WTC11 (cell line): ENCODE measurements around the gene CLEC4M.

Source experiments
- NR2C2 ChIP-seq: sonication (generic); formaldehyde crosslinking; IDR thresholded peaks from 2 replicates; pipeline ENCODE4 v1.8.0; 2022; ENCODE audit warnings: mild to moderate bottlenecking, missing genetic modification reagents
- RELA ChIP-seq: sonication (generic); formaldehyde crosslinking; IDR thresholded peaks from 2 replicates; pipeline ENCODE4 v1.8.1; 2022; ENCODE audit warnings: missing genetic modification reagents, mild to moderate bottlenecking, borderline replicate concordance
- TF ChIP-seq, protein P1 (sequence below): sonication (generic); formaldehyde crosslinking; conservative IDR thresholded peaks from 2 replicates; pipeline ENCODE4 v1.8.1; 2022; ENCODE audit warnings: mild to moderate bottlenecking, missing genetic modification reagents
- TF ChIP-seq, protein P2 (sequence below): sonication (generic); formaldehyde crosslinking; IDR thresholded peaks from 2 replicates; pipeline ENCODE4 v1.8.1; 2023; ENCODE audit warnings: mild to moderate bottlenecking, missing genetic modification reagents, moderate library complexity
- TF ChIP-seq, protein P3 (sequence below): fragments of 200-600 bp; IDR thresholded peaks from 2 replicates; pipeline ENCODE4 v1.8.0; 2022; ENCODE audit warnings: antibody characterized with exemption
- TF ChIP-seq, protein P4 (sequence below): sonication (generic); formaldehyde crosslinking; IDR thresholded peaks from 2 replicates; pipeline ENCODE4 v1.8.0; 2022; ENCODE audit warnings: mild to moderate bottlenecking, missing genetic modification reagents
- TF ChIP-seq, protein P5 (sequence below): sonication (generic); formaldehyde crosslinking; IDR thresholded peaks from 2 replicates; pipeline ENCODE4 v1.8.0; 2023; ENCODE audit warnings: missing genetic modification reagents, mild to moderate bottlenecking, borderline replicate concordance

DNA sequence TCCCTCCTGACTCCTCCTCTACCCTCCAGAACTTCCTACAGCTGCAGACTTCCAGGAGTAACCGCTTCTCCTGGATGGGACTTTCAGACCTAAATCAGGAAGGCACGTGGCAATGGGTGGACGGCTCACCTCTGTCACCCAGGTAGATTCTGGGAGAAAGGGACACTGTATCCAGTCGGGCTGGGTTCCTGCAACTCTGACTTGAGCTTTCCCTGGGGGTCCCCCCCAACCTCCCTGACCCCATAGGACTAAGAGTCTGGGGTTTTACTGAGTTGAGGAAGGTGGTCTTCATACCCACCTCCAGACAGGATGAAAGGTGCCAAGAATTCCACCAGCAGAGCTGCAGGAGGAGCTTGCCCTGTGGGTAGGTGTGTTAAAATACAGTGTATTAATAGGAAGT is 4.4 kb downstream of the CLEC4M start:
- TF ChIP-seq, protein P1, sequence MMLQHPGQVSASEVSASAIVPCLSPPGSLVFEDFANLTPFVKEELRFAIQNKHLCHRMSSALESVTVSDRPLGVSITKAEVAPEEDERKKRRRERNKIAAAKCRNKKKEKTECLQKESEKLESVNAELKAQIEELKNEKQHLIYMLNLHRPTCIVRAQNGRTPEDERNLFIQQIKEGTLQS (CRISPR knock-in tag): no peak
- TF ChIP-seq, protein P2, sequence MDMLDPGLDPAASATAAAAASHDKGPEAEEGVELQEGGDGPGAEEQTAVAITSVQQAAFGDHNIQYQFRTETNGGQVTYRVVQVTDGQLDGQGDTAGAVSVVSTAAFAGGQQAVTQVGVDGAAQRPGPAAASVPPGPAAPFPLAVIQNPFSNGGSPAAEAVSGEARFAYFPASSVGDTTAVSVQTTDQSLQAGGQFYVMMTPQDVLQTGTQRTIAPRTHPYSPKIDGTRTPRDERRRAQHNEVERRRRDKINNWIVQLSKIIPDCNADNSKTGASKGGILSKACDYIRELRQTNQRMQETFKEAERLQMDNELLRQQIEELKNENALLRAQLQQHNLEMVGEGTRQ (CRISPR knock-in tag): no peak
- TF ChIP-seq, protein P3, sequence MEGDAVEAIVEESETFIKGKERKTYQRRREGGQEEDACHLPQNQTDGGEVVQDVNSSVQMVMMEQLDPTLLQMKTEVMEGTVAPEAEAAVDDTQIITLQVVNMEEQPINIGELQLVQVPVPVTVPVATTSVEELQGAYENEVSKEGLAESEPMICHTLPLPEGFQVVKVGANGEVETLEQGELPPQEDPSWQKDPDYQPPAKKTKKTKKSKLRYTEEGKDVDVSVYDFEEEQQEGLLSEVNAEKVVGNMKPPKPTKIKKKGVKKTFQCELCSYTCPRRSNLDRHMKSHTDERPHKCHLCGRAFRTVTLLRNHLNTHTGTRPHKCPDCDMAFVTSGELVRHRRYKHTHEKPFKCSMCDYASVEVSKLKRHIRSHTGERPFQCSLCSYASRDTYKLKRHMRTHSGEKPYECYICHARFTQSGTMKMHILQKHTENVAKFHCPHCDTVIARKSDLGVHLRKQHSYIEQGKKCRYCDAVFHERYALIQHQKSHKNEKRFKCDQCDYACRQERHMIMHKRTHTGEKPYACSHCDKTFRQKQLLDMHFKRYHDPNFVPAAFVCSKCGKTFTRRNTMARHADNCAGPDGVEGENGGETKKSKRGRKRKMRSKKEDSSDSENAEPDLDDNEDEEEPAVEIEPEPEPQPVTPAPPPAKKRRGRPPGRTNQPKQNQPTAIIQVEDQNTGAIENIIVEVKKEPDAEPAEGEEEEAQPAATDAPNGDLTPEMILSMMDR: no peak
- TF ChIP-seq NR2C2 (CRISPR knock-in tag) (no peak), RELA (CRISPR knock-in tag) (no peak)
- TF ChIP-seq, protein P4, sequence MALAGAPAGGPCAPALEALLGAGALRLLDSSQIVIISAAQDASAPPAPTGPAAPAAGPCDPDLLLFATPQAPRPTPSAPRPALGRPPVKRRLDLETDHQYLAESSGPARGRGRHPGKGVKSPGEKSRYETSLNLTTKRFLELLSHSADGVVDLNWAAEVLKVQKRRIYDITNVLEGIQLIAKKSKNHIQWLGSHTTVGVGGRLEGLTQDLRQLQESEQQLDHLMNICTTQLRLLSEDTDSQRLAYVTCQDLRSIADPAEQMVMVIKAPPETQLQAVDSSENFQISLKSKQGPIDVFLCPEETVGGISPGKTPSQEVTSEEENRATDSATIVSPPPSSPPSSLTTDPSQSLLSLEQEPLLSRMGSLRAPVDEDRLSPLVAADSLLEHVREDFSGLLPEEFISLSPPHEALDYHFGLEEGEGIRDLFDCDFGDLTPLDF (CRISPR knock-in tag): no peak
- TF ChIP-seq, protein P5, sequence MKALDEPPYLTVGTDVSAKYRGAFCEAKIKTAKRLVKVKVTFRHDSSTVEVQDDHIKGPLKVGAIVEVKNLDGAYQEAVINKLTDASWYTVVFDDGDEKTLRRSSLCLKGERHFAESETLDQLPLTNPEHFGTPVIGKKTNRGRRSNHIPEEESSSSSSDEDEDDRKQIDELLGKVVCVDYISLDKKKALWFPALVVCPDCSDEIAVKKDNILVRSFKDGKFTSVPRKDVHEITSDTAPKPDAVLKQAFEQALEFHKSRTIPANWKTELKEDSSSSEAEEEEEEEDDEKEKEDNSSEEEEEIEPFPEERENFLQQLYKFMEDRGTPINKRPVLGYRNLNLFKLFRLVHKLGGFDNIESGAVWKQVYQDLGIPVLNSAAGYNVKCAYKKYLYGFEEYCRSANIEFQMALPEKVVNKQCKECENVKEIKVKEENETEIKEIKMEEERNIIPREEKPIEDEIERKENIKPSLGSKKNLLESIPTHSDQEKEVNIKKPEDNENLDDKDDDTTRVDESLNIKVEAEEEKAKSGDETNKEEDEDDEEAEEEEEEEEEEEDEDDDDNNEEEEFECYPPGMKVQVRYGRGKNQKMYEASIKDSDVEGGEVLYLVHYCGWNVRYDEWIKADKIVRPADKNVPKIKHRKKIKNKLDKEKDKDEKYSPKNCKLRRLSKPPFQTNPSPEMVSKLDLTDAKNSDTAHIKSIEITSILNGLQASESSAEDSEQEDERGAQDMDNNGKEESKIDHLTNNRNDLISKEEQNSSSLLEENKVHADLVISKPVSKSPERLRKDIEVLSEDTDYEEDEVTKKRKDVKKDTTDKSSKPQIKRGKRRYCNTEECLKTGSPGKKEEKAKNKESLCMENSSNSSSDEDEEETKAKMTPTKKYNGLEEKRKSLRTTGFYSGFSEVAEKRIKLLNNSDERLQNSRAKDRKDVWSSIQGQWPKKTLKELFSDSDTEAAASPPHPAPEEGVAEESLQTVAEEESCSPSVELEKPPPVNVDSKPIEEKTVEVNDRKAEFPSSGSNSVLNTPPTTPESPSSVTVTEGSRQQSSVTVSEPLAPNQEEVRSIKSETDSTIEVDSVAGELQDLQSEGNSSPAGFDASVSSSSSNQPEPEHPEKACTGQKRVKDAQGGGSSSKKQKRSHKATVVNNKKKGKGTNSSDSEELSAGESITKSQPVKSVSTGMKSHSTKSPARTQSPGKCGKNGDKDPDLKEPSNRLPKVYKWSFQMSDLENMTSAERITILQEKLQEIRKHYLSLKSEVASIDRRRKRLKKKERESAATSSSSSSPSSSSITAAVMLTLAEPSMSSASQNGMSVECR (CRISPR knock-in tag): no peak
